Measurements from ENCODE around the gene ZGLP1. TPM values are rescaled to one million over a fixed set of nuclear protein-coding genes. Genes with fewer than 3 reads are reported as not detected.

Gene ZGLP1
- total RNA-seq, 2 donors from 2014 or later, result 5.3 TPM; not detected in 1

DNA sequence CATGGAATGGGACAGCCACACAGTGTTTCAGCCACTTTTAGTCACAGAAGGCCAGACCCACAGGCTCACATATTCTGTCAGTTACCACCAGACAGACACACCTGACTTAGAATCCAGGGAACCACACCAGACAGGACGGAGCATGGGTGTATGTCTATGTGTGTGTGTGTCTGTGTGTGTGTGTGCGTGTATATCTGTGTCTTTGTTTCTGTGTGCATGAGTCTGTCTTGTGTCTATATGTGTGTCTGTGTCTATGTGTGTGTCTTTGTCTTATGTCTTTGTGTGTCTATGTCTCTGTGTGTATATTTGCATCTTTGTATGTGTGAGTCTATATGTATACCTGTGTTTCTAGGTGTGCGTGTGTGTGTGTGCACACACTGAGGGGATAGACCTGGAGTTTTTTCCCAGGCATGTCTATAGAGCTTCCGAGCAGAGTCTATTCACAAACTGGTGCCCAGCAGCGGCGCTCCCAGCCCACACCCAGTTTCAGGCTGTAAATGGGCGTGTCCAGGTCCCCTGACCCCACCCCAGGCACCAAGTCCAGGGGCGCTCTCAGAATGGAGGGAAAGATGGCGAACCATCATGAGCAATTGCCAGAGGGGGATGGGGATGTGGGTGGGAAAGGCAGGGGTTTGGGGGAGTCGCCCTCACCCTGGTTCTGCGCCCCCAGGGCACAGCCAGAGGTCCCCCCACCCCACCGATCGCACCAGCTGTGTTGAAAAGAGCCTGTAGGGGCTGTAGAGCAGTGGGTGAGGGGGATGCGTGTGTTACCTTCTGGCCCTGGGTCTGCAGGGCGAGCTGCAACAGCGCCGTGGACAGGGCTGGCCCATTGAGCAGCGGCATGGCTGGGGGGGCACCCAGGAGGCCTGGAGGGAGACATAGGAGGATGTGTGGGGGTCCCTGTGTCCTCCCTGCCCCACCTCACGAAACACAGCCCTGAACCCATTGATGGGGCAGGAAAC, 12.5 kb upstream of the ZGLP1 start:
- peaks cover 70% of the 10 kb centered on the region for H3K36me3 ChIP-seq

DNA sequence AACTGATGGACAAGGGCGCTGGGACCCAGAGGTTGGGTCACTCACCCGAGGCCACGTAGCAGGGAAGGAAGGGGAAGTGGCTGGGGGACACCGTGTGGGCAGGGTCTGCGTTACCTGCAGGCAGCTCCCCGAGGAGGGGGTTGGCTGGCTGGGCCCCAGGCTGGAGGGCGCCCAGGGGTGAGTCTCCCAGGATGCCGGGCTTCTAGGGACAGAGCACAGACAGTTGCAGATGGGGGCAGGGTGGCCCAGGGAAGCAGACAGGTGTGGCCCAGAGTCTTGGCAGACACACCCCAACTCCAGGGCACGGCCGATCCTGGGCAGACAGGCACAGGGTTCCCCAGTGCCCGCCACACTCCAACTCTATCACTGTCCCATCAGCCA, 11.8 kb upstream of the ZGLP1 start:
- ATAC-seq (ENCODE audit: insufficient number of reproducible peaks, low FRiP score, low read depth) (no peak), DNase-seq (ENCODE audit: low spot score) (no peak)
- TF ChIP-seq, protein P1, sequence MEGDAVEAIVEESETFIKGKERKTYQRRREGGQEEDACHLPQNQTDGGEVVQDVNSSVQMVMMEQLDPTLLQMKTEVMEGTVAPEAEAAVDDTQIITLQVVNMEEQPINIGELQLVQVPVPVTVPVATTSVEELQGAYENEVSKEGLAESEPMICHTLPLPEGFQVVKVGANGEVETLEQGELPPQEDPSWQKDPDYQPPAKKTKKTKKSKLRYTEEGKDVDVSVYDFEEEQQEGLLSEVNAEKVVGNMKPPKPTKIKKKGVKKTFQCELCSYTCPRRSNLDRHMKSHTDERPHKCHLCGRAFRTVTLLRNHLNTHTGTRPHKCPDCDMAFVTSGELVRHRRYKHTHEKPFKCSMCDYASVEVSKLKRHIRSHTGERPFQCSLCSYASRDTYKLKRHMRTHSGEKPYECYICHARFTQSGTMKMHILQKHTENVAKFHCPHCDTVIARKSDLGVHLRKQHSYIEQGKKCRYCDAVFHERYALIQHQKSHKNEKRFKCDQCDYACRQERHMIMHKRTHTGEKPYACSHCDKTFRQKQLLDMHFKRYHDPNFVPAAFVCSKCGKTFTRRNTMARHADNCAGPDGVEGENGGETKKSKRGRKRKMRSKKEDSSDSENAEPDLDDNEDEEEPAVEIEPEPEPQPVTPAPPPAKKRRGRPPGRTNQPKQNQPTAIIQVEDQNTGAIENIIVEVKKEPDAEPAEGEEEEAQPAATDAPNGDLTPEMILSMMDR (IDR thresholded peaks at IDR 0.05), result no peak
- no peak overlapping the region for H3K4me3 ChIP-seq
- H3K27ac ChIP-seq, result no peak overlapping the region
- H3K9me3 ChIP-seq, result no peaks in the 10 kb centered on the region
- H3K36me3 ChIP-seq, result peaks cover 67% of the 10 kb centered on the region
- H3K27me3 ChIP-seq (replicated peaks; ENCODE audit: insufficient read depth), result no peaks in the 10 kb centered on the region
- H3K4me1 ChIP-seq (ENCODE audit: control insufficient read depth in 1 of 2, low read depth in 2 of 2), result no peaks in the 10 kb centered on the region

More for the DNA sequence above, 12.5 kb upstream of the ZGLP1 start:
- Histone ChIP-seq H3K4me3 (no peak overlapping the region), H3K4me1 (ENCODE audit: control insufficient read depth in 1 of 2, low read depth in 2 of 2) (no peaks in the 10 kb centered on the region), H3K27ac (no peak overlapping the region), H3K27me3 (replicated peaks; ENCODE audit: insufficient read depth) (no peaks in the 10 kb centered on the region), H3K9me3 (no peaks in the 10 kb centered on the region)
- TF ChIP-seq, protein P1 (IDR thresholded peaks at IDR 0.05), result no peak
- ATAC-seq (ENCODE audit: insufficient number of reproducible peaks, low FRiP score, low read depth) (no peak), DNase-seq (ENCODE audit: low spot score) (no peak)

DNA sequence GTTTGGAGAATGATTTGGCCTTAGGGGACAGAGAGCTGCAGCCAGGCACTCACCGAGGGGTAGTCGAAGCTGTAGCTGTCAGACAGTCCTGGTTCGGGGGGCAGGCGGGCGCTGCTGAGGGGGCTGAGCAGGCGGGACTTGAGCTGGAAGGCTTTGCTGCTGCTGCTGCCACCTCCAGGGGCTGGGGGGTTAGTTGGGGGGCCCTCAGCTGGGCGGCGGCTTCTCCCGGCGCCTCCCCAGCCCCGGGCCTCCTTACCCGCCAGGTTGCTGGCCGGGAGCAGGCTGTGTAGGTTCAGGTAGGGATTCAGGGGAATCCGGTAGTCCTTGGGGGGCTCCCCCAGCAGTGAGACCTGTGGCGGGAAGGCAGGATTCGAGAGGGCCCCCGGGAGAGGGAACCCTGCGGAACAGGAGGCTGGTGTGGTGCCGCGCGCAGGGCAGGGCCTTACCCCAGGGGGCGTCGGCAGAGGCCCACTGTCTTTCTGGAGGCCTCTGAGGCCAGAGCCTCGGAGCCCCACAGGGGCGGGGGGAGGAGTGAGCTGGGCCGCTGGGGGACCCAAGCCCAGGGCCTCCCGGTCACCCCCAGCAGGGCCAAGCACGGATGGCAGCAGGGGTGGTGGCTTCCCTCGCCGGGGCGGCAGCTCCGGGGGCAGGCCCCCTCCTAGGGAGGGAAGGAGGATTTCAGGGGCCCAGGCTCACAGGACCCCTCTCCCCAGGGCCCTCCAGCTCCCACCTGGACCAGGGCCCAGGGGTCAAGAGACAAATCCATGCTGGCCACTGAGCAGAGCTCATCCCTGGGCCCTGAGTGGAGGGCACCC, 11.2 kb upstream of the ZGLP1 start:
- Histone ChIP-seq H3K4me1 (ENCODE audit: control insufficient read depth in 1 of 2, low read depth in 2 of 2) (peaks cover 0 to 4% of the 10 kb centered on the region in 2 donors), H3K27ac (no peak overlapping the region), H3K36me3 (peaks cover 66% of the 10 kb centered on the region), H3K9me3 (no peaks in the 10 kb centered on the region), H3K4me3 (no peak overlapping the region), H3K27me3 (replicated peaks; ENCODE audit: insufficient read depth) (no peaks in the 10 kb centered on the region)
- DNase-seq (ENCODE audit: low spot score), result no peak
- TF ChIP-seq, protein P1 (IDR thresholded peaks at IDR 0.05), result no peak
- no peak for ATAC-seq (ENCODE audit: insufficient number of reproducible peaks, low FRiP score, low read depth)

DNA sequence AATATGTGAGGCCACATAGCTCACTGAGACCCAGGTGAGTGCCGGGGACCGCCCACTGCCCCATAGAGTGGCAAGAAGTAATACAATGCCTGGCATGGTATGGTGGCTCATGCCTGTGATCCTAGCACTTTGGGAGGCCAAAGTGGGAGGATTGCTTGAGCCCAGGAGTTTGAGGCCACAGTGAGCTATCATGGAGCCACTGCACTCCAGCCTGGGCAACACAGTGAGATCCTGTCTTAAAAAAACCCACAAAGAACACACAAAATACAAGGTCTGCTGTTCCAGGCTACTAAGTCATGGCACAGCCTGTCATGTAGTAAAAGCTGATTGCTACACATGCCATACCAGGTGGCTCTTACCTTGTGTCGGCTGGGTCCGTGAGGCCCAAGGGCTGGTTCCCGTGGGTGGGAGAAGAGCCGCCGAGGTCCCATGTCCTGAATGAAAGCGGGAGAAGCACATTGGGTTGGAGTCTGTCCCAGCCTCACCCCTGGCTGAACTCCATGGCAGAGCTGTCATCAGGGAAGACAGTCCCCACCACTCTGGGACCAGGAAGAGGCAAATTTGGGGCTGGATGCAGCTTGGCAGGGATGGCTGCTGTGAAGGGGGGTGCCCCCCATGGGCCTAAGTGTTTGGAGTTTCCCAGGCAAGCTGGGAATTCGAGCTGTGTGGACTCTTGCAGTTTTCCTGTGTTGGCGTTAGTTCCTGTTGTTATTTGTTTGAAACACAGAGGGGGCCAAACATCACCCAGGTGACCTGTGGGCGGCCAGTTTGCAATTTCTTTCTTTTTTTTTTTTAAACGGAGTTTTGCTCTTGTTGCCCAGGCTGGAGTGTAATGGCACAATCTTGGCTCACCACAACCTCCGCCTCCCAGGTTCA, 9.4 kb upstream of the ZGLP1 start:
- TF ChIP-seq, protein P1 (IDR thresholded peaks at IDR 0.05), result no peak
- H3K27ac ChIP-seq, result no peak overlapping the region
- no peaks in the 10 kb centered on the region for H3K27me3 ChIP-seq (replicated peaks; ENCODE audit: insufficient read depth)
- ATAC-seq (ENCODE audit: insufficient number of reproducible peaks, low FRiP score, low read depth) (no peak), DNase-seq (ENCODE audit: low spot score) (no peak)
- peaks cover 48% of the 10 kb centered on the region for H3K36me3 ChIP-seq
- H3K4me3 ChIP-seq, result no peak overlapping the region
- no peaks in the 10 kb centered on the region for H3K9me3 ChIP-seq
- peaks cover 4 to 10% of the 10 kb centered on the region in 2 donors for H3K4me1 ChIP-seq (ENCODE audit: control insufficient read depth in 1 of 2, low read depth in 2 of 2)

Measured in thoracic aorta (tissue), 2 donors.